Neural cell (in vitro differentiated cells): ENCODE data around the gene MYO7A. TPM values are rescaled to one million over a fixed set of nuclear protein-coding genes. Genes with fewer than 3 reads are reported as not detected.

Experiments
- H2AFZ ChIP-seq: fragments of 200-600, 300-800 bp; sonication (generic), shearing (Covaris generic); 2 replicates; pipeline ENCODE4 v1.6.0; 2014; ENCODE audit warnings: low read depth, mild to moderate bottlenecking, antibody characterized with exemption, low read length, moderate library complexity
- H3F3A ChIP-seq: fragments of 200-600 bp; shearing (Covaris generic); 2 replicates; pipeline ENCODE4 v1.6.1; 2016; ENCODE audit warnings: mild to moderate bottlenecking, moderate library complexity, mixed read lengths, antibody characterized with exemption, low read length; ENCODE audit not compliant: insufficient read depth, poor library complexity, severe bottlenecking
- H3K27ac ChIP-seq: fragments of 200-600, 300-800 bp; sonication (generic), shearing (Covaris generic); 2 replicates; pipeline ENCODE4 v1.5.1; 2014; ENCODE audit warnings: mild to moderate bottlenecking, low read length, moderate library complexity
- H3K27me3 ChIP-seq: fragments of 300-800, 200-600 bp; sonication (generic), shearing (Covaris generic); 2 replicates; pipeline ENCODE4 v1.6.0; 2014; ENCODE audit warnings: mild to moderate bottlenecking, low read depth, low read length, moderate library complexity; ENCODE audit not compliant: insufficient read depth
- H3K36me3 ChIP-seq: fragments of 300-800, 200-600 bp; sonication (generic), shearing (Covaris generic); 2 replicates; pipeline ENCODE4 v1.5.1; 2014; ENCODE audit warnings: mild to moderate bottlenecking, antibody characterized with exemption, low read length, moderate library complexity; ENCODE audit not compliant: insufficient read depth
- H3K4me2 ChIP-seq: fragments of 300-800, 200-600 bp; sonication (generic), shearing (Covaris generic); 2 replicates; pipeline ENCODE4 v1.6.0; 2014; ENCODE audit warnings: mild to moderate bottlenecking, low read length
- H3K4me3 ChIP-seq: fragments of 300-800, 200-600 bp; sonication (generic), shearing (Covaris generic); 2 replicates; pipeline ENCODE4 v1.5.1; 2014; ENCODE audit warnings: mild to moderate bottlenecking, low read length, moderate library complexity
- H3K79me2 ChIP-seq: fragments of 200-600 bp; shearing (Covaris generic); replicated peaks from 2 replicates; pipeline ENCODE4 v1.6.0; 2014; ENCODE audit warnings: mild to moderate bottlenecking, low read length, moderate library complexity; ENCODE audit not compliant: insufficient read depth
- H3K9ac ChIP-seq: fragments of 300-800, 200-600 bp; sonication (generic), shearing (Covaris generic); 2 replicates; pipeline ENCODE4 v1.6.1; 2016; ENCODE audit warnings: mild to moderate bottlenecking, low read length, mixed read lengths
- H3K9me2 ChIP-seq: fragments of 200-600 bp; shearing (Covaris generic); 2 replicates; pipeline ENCODE4 v1.6.1; 2016; ENCODE audit warnings: mild to moderate bottlenecking, low read length, mixed read lengths; ENCODE audit not compliant: insufficient read depth
- H3K9me3 ChIP-seq: fragments of 200-600, 300-800 bp; sonication (generic), shearing (Covaris generic); 2 replicates; pipeline ENCODE4 v1.6.1; 2016; ENCODE audit warnings: mild to moderate bottlenecking, mixed run types, low read length, moderate library complexity, mixed read lengths
- H4K20me1 ChIP-seq: fragments of 200-600 bp; shearing (Covaris generic); 2 replicates; pipeline ENCODE4 v1.6.1; 2016; ENCODE audit warnings: mild to moderate bottlenecking, mixed run types; ENCODE audit not compliant: insufficient read depth
- EP300 ChIP-seq: fragments of 450-650 bp; conservative IDR thresholded peaks from 2 replicates; pipeline ENCODE4 v1.6.1; 2014; ENCODE audit warnings: antibody characterized with exemption, mild to moderate bottlenecking, moderate library complexity; ENCODE audit not compliant: poor library complexity, severe bottlenecking
- EZH2 ChIP-seq: fragments of 200-600, 300-800 bp; shearing (Covaris generic), sonication (generic); IDR thresholded peaks from 2 replicates; pipeline ENCODE4 v1.6.1; 2014; ENCODE audit warnings: antibody characterized with exemption, low read length, borderline replicate concordance, mild to moderate bottlenecking; ENCODE audit not compliant: insufficient read depth, poor library complexity, severe bottlenecking
- MXI1 ChIP-seq: fragments of 450-650 bp; conservative IDR thresholded peaks from 2 replicates; pipeline ENCODE4 v1.6.1; 2014; ENCODE audit warnings: antibody characterized with exemption, mild to moderate bottlenecking; ENCODE audit not compliant: poor library complexity, severe bottlenecking
- POLR2AphosphoS5 ChIP-seq: IDR thresholded peaks from 2 replicates; pipeline ENCODE4 v1.6.1; 2012
- RAD21 ChIP-seq: fragments of 450-650 bp; conservative IDR thresholded peaks from 2 replicates; pipeline ENCODE4 v1.6.1; 2014; ENCODE audit warnings: antibody characterized with exemption, mild to moderate bottlenecking, moderate library complexity
- SMC3 ChIP-seq: fragments of 450-650 bp; conservative IDR thresholded peaks from 2 replicates; pipeline ENCODE4 v1.6.1; 2014; ENCODE audit warnings: antibody characterized with exemption, mild to moderate bottlenecking, moderate library complexity; ENCODE audit not compliant: poor library complexity
- TAF1 ChIP-seq: IDR thresholded peaks from 2 replicates; pipeline ENCODE4 v1.6.1; 2012; ENCODE audit warnings: low read depth
- polyA plus RNA-seq: library from polyadenylated mRNA; depleted of rRNA; stranded (reverse); fragments of >200 nt; gene quantifications from 2 replicates; pipeline ENCODE4 v1.2.3, GENCODE V29; 2014
- TF ChIP-seq, protein P1 (sequence below): IDR thresholded peaks from 2 replicates; pipeline ENCODE4 v1.6.1; 2012; ENCODE audit warnings: borderline replicate concordance
- TF ChIP-seq, protein P2 (sequence below): fragments of 450-650 bp; IDR thresholded peaks from 2 replicates; pipeline ENCODE4 v1.5.1; 2014; ENCODE audit warnings: antibody characterized with exemption, mild to moderate bottlenecking, moderate library complexity; ENCODE audit not compliant: poor library complexity, severe bottlenecking

Gene MYO7A
- polyA plus RNA-seq, 1 donor from 2014 or later, result 0.61 TPM

DNA sequence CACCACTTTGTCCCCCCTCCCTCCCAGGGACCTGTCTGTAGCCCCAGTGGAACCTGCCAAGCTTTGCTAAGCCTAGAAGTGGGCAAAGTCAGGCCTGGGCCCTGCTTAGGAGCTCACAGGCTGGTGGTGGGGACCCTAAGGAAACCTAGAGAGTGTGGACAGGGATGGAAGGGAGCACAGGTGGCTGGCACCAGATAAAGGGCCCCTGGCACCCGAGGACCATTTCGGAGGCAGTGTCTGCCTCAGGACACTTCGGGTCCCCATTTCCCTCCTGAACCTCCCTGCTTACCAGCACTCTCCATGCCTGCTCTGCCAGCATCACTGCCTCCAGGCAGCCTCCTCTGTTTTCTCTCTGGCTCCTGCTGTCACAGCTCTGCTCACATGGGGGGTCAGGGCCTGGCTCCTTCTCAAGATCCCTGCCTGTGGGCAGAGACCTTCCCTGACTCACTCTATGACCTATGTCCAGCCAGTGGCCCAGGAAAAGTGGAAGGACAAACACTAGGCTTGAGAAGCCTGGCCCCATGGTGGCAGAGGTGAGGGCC is 39.0 kb upstream of the MYO7A start:
- Histone ChIP-seq H3F3A (no peaks in the 10 kb centered on the region), H3K4me3 (no peak overlapping the region), H3K9me2 (no peaks in the 10 kb centered on the region), H4K20me1 (no peaks in the 10 kb centered on the region), H3K4me2 (no peak overlapping the region), H3K27ac (no peak overlapping the region), H3K36me3 (no peaks in the 10 kb centered on the region), H3K9ac (no peak overlapping the region), H2AFZ (no peak overlapping the region), H3K79me2 (no peaks in the 10 kb centered on the region), H3K27me3 (no peaks in the 10 kb centered on the region), H3K9me3 (no peaks in the 10 kb centered on the region)
- TF ChIP-seq EZH2, result no peak
- TF ChIP-seq, protein P1, sequence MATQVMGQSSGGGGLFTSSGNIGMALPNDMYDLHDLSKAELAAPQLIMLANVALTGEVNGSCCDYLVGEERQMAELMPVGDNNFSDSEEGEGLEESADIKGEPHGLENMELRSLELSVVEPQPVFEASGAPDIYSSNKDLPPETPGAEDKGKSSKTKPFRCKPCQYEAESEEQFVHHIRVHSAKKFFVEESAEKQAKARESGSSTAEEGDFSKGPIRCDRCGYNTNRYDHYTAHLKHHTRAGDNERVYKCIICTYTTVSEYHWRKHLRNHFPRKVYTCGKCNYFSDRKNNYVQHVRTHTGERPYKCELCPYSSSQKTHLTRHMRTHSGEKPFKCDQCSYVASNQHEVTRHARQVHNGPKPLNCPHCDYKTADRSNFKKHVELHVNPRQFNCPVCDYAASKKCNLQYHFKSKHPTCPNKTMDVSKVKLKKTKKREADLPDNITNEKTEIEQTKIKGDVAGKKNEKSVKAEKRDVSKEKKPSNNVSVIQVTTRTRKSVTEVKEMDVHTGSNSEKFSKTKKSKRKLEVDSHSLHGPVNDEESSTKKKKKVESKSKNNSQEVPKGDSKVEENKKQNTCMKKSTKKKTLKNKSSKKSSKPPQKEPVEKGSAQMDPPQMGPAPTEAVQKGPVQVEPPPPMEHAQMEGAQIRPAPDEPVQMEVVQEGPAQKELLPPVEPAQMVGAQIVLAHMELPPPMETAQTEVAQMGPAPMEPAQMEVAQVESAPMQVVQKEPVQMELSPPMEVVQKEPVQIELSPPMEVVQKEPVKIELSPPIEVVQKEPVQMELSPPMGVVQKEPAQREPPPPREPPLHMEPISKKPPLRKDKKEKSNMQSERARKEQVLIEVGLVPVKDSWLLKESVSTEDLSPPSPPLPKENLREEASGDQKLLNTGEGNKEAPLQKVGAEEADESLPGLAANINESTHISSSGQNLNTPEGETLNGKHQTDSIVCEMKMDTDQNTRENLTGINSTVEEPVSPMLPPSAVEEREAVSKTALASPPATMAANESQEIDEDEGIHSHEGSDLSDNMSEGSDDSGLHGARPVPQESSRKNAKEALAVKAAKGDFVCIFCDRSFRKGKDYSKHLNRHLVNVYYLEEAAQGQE, result no peak
- TF ChIP-seq SMC3, result no peak
- TF ChIP-seq, protein P2, sequence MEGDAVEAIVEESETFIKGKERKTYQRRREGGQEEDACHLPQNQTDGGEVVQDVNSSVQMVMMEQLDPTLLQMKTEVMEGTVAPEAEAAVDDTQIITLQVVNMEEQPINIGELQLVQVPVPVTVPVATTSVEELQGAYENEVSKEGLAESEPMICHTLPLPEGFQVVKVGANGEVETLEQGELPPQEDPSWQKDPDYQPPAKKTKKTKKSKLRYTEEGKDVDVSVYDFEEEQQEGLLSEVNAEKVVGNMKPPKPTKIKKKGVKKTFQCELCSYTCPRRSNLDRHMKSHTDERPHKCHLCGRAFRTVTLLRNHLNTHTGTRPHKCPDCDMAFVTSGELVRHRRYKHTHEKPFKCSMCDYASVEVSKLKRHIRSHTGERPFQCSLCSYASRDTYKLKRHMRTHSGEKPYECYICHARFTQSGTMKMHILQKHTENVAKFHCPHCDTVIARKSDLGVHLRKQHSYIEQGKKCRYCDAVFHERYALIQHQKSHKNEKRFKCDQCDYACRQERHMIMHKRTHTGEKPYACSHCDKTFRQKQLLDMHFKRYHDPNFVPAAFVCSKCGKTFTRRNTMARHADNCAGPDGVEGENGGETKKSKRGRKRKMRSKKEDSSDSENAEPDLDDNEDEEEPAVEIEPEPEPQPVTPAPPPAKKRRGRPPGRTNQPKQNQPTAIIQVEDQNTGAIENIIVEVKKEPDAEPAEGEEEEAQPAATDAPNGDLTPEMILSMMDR, result no peak
- TF ChIP-seq MXI1, result no peak
- TF ChIP-seq TAF1, result no peak
- no peak for TF ChIP-seq EP300
- TF ChIP-seq POLR2AphosphoS5, result no peak

DNA sequence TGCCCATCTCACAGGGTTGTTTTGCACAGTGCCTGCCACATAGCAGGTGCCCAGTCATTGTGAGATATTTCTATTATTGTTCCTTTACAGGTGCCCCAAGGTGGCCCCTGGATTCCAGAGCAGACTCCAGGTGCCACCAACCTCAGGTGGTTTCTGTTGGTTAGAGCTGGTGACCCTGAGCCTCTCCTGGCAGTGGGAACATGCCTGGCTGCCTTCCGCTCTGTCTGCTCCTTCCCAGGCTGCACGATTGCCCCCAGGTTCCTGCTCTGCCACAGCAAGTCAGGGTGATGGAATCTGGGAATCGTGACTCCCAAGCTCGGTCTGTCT is 38.0 kb upstream of the MYO7A start:
- H3K79me2 ChIP-seq, result no peaks in the 10 kb centered on the region
- H4K20me1 ChIP-seq, result no peaks in the 10 kb centered on the region
- H3K4me3 ChIP-seq, result no peak overlapping the region
- no peaks in the 10 kb centered on the region for H3F3A ChIP-seq
- H3K27ac ChIP-seq, result no peak overlapping the region
- H3K9me2 ChIP-seq, result no peaks in the 10 kb centered on the region
- TF ChIP-seq SMC3 (no peak), POLR2AphosphoS5 (no peak), TAF1 (no peak), EZH2 (no peak), RAD21 (no peak), EP300 (no peak), MXI1 (no peak)
- TF ChIP-seq, protein P2, result no peak
- TF ChIP-seq, protein P1, result no peak
- no peak overlapping the region for H3K4me2 ChIP-seq
- H3K9me3 ChIP-seq, result no peaks in the 10 kb centered on the region
- no peak overlapping the region for H3K9ac ChIP-seq
- no peak overlapping the region for H2AFZ ChIP-seq
- H3K27me3 ChIP-seq, result no peaks in the 10 kb centered on the region
- no peaks in the 10 kb centered on the region for H3K36me3 ChIP-seq
